Gastroesophageal sphincter (tissue), 4 donors: ENCODE data around the gene EIF5B. TPM values are rescaled to one million over a fixed set of nuclear protein-coding genes. Genes with fewer than 3 reads are reported as not detected.

ENCODE experiments used
- ATAC-seq: fragments of 150-250 bp; one replicate; pipeline ENCODE4 v1.9.1; 2016; ENCODE audit warnings: mild to moderate bottlenecking, moderate library complexity
- H3K27ac ChIP-seq, 4 donors: fragments of 200-600 bp; sonication (generic) in 3 of 4; 1 replicate in 3 of 4; 2 replicates in 1 of 4; pipeline ENCODE4 v1.5.1; 2016 to 2019
- H3K27me3 ChIP-seq: fragments of 200-600 bp; sonication (generic); one replicate; pipeline ENCODE4 v1.5.1; 2019
- H3K36me3 ChIP-seq, 2 donors: fragments of 200-600 bp; sonication (generic); one replicate each; pipeline ENCODE4 v1.5.1; 2019; ENCODE audit warnings: control low read depth in 1 of 2
- H3K4me1 ChIP-seq, 3 donors: fragments of 200-600 bp; sonication (generic); 1 replicate in 2 of 3; 2 replicates in 1 of 3; pipeline ENCODE4 v1.5.1; 2016 to 2019; ENCODE audit warnings: control low read depth in 2 of 3
- H3K4me3 ChIP-seq, 2 donors: fragments of 200-600 bp; sonication (generic); one replicate each; pipeline ENCODE4 v1.5.1; 2019; ENCODE audit warnings: mild to moderate bottlenecking in 1 of 2, moderate library complexity in 1 of 2
- H3K9me3 ChIP-seq, 3 donors: fragments of 200-600 bp; sonication (generic); one replicate each; pipeline ENCODE4 v1.5.1; 2017 to 2019; ENCODE audit warnings: control low read depth in 2 of 3
- CTCF ChIP-seq, 4 experiments: fragments of 200-600 bp in 2 of 4; fragments of 450-650 bp in 2 of 4; sonication (generic) in 1 of 4; IDR thresholded peaks; one replicate each; pipeline ENCODE4 v1.5.1; 2017 to 2019; ENCODE audit warnings: antibody characterized with exemption in 4 of 4, mild to moderate bottlenecking in 2 of 4, moderate library complexity in 2 of 4
- EP300 ChIP-seq: sonication (generic); formaldehyde crosslinking; IDR thresholded peaks from one replicate; pipeline ENCODE4 v1.6.1; 2017; ENCODE audit warnings: antibody characterized with exemption, mild to moderate bottlenecking
- POLR2A ChIP-seq, 2 donors: fragments of 450-650 bp; IDR thresholded peaks; one replicate each; pipeline ENCODE4 v1.6.1; 2017; ENCODE audit warnings: antibody characterized with exemption in 2 of 2, mild to moderate bottlenecking in 2 of 2, moderate library complexity in 1 of 2
- POLR2AphosphoS5 ChIP-seq: sonication (generic); formaldehyde crosslinking; IDR thresholded peaks from one replicate; pipeline ENCODE4 v1.6.1; 2017; ENCODE audit warnings: antibody characterized with exemption
- WGBS, 2 donors: methylation state at CpG; one replicate each; pipeline ENCODE4 v1.1.5; 2018; ENCODE audit warnings: low coverage in 1 of 2; 5-methylcytosine and 5-hydroxymethylcytosine counted together
- total RNA-seq, 4 donors: library from RNA; depleted of rRNA; stranded (reverse); fragments of >200 nt; gene quantifications; one replicate each; pipeline ENCODE4 v1.1.0, GENCODE V29; 2016

EIF5B gene
- total RNA-seq, 4 donors from 2014 or later, result 36.8 to 55.4 (median 45.6) TPM

- 72 to 93% methylated on average over 3 to 4 of the region's 4 CpGs for WGBS, 2 donors
- Histone ChIP-seq H3K36me3 (peaks cover 0 to 97% of the 10 kb centered on the region in 2 donors), H3K27ac (no peak overlapping the region), H3K4me3 (no peak overlapping the region), H3K4me1 (no peaks in the 10 kb centered on the region), H3K9me3 (no peaks in the 10 kb centered on the region), H3K27me3 (no peaks in the 10 kb centered on the region)
- TF ChIP-seq POLR2A (IDR thresholded peaks at IDR 0.05), result no peak
- no peak for TF ChIP-seq CTCF (IDR thresholded peaks at IDR 0.05)
- ATAC-seq, result no peak
Measured at GRCh38 chr2:99373144-99373543, 36.0 kb downstream of the EIF5B start.

- Histone ChIP-seq H3K4me1 (no peaks in the 10 kb centered on the region), H3K9me3 (no peaks in the 10 kb centered on the region), H3K27me3 (no peaks in the 10 kb centered on the region), H3K4me3 (no peak overlapping the region), H3K36me3 (peaks cover 0 to 95% of the 10 kb centered on the region in 2 donors), H3K27ac (no peak overlapping the region)
- no peak for ATAC-seq
- no peak for TF ChIP-seq EP300
- TF ChIP-seq POLR2A (IDR thresholded peaks at IDR 0.05), result no peak
- no peak for TF ChIP-seq POLR2AphosphoS5
- TF ChIP-seq CTCF (IDR thresholded peaks at IDR 0.05), result no peak
Measured at GRCh38 chr2:99374747-99375146, 37.6 kb downstream of the EIF5B start.

GRCh38 chr2:99376254-99376864, 39.2 kb downstream of the EIF5B start:
- no peak for ATAC-seq
- H3K27me3 ChIP-seq, result no peaks in the 10 kb centered on the region
- no peak for TF ChIP-seq POLR2AphosphoS5
- TF ChIP-seq CTCF (IDR thresholded peaks at IDR 0.05), result no peak
- TF ChIP-seq EP300, result no peak
- TF ChIP-seq POLR2A (IDR thresholded peaks at IDR 0.05), result no peak
- no peak overlapping the region for H3K4me3 ChIP-seq
- no peaks in the 10 kb centered on the region for H3K9me3 ChIP-seq
- peaks cover 0 to 89% of the 10 kb centered on the region in 2 donors for H3K36me3 ChIP-seq
- no peaks in the 10 kb centered on the region for H3K4me1 ChIP-seq
- whole genome bisulfite sequencing, 2 donors, result 92 to 95% methylated on average over 5 to 7 of the region's 7 CpGs
- no peak overlapping the region for H3K27ac ChIP-seq

- WGBS, 2 donors, result 95 to 100% methylated on average over 1 of the region's 1 CpG
- Histone ChIP-seq H3K27ac (no peak overlapping the region), H3K27me3 (no peaks in the 10 kb centered on the region), H3K4me1 (no peaks in the 10 kb centered on the region), H3K36me3 (peaks cover 0 to 88% of the 10 kb centered on the region in 2 donors), H3K9me3 (no peaks in the 10 kb centered on the region), H3K4me3 (no peak overlapping the region)
- TF ChIP-seq CTCF (IDR thresholded peaks at IDR 0.05) (no peak), POLR2A (IDR thresholded peaks at IDR 0.05) (no peak), EP300 (no peak), POLR2AphosphoS5 (no peak)
- no peak for ATAC-seq
Measured at GRCh38 chr2:99377879-99378278, 40.7 kb downstream of the EIF5B start.

- no peak overlapping the region for H3K27ac ChIP-seq
- no peaks in the 10 kb centered on the region for H3K9me3 ChIP-seq
- TF ChIP-seq CTCF (IDR thresholded peaks at IDR 0.05) (no peak), POLR2A (IDR thresholded peaks at IDR 0.05) (no peak), EP300 (no peak), POLR2AphosphoS5 (no peak)
- WGBS, 2 donors, result 93 to 95% methylated on average over 2 to 3 of the region's 3 CpGs
- peaks cover 0 to 86% of the 10 kb centered on the region in 2 donors for H3K36me3 ChIP-seq
- H3K4me3 ChIP-seq, result no peak overlapping the region
- no peaks in the 10 kb centered on the region for H3K27me3 ChIP-seq
- H3K4me1 ChIP-seq, result no peaks in the 10 kb centered on the region
- ATAC-seq, result no peak
Measured at GRCh38 chr2:99380376-99381010, 43.3 kb downstream of the EIF5B start.
